Measurements from ENCODE around the gene CCDC12.

CCDC12 gene

DNA sequence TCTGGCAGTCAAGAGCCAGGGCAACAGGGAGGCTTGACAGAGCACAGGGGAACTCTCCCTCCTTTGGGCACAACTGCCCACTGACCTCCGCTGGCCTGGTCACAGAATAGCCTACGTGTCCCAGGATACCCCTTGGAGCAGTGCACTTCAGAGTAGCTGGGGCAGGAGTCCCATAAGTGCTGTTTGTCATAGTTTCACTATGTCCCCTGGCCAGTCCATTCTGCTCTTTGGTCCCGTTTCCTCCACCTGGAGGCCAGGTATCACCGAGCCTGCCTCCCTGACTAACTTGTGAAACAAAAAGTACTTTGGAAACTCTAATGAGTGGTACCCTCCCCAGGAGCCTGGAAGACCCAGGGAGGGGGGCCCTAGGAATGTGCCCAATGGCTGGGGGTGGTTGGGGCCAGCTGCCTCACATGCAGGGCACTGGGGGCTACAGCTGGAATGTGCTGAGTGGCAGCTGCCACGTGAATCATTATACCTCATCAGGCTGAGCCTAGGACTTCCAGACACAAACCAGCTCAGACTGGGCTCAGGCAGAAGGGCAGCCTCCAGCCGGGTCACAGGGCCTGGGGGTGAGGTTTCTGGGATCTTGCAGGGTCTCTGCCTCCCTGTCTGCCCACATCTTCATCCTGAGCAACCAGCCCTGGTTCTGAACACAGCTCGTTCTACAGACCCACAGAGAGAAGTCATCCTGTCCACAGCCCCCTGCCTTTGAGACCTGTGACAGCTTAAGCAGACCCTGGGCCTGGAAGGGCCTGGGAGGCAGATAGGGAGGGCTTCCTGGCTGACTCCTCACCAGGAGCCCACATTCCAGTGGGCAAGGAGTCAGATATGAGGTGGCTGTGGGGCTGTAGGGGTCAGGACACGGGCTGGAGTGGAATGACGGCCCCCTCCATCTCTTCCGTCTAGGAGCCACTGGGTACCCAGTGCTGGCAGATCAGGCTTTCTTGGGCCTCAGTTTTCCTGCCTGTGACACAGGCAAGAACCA, 99.9 kb downstream of the CCDC12 start:
- no peak for DNase-seq (ENCODE audit: low read depth in 2 of 2)

DNA sequence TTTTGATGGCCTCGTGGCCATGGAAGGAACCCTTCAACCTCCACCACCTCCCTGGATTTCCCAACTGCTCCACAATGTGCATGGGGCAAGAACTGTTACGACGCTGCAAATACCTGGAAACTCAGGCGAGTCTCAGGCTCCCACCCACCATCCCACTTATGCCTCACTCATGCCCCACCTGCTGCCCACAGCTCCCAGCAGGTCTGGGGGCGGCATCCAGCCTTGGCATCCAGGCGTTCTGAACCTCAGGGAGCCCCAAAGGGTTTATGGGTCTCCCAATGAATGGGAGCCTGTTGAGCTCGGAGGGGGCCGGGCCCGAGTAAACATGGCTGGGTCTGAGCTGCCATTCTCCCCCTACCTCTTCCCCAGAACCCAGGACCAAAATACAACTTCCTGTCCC, 101.0 kb downstream of the CCDC12 start:
- DNase-seq (ENCODE audit: low read depth in 2 of 2), result no peak

DNA sequence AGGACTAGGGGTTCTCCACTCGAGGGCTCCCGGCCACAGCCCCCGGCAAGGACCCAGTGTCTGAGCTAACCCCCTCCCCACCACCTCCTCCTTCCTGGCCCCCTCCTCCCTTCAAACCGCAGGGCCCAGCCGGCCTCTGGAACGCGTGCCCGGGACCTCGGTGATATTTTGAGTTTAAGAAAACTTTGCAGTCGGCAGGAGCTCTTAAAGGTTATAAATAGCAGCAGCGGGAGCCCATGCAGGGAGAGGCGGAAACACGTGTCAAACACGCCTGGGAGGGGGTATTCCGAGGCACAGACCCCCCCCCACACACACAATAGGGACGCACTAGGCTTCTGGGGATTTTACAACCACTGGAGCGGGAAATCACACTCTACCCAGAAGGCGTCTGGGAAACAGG, 102.1 kb downstream of the CCDC12 start:
- DNase-seq (ENCODE audit: low read depth in 2 of 2), result no peak

GRCh38 chr3:46873521-46873920, 103.0 kb downstream of the CCDC12 start:
- no peak for DNase-seq (ENCODE audit: low read depth in 2 of 2)
